OCI-LY1 (cell line): ENCODE measurements around the gene PGM2L1.

Source experiments
- H2AFZ ChIP-seq: fragments of 200-600 bp; sonication (generic), shearing (Covaris generic); 2 replicates; pipeline ENCODE4 v1.6.0; 2014; ENCODE audit warnings: antibody characterized with exemption, mild to moderate bottlenecking, low read length
- H3F3A ChIP-seq: fragments of 200-600 bp; sonication (generic), shearing (Covaris generic); 2 replicates; pipeline ENCODE4 v1.6.0; 2014; ENCODE audit warnings: mild to moderate bottlenecking, antibody characterized with exemption, low read length, moderate library complexity; ENCODE audit not compliant: insufficient read depth
- H3K27ac ChIP-seq: fragments of 200-600 bp; sonication (generic); 2 replicates; pipeline ENCODE4 v1.5.1; 2014; ENCODE audit warnings: low read length, mixed run types, mild to moderate bottlenecking, low read depth; ENCODE audit not compliant: poor library complexity, severe bottlenecking
- H3K27me3 ChIP-seq: fragments of 200-600 bp; sonication (generic); 2 replicates; pipeline ENCODE4 v1.6.0; 2014; ENCODE audit warnings: antibody characterized with exemption, mild to moderate bottlenecking, low read length, moderate library complexity; ENCODE audit not compliant: insufficient read depth
- H3K36me3 ChIP-seq: fragments of 200-600 bp; sonication (generic); 2 replicates; pipeline ENCODE4 v1.6.1; 2014; ENCODE audit warnings: mild to moderate bottlenecking, antibody characterized with exemption, low read length, moderate library complexity, mixed read lengths; ENCODE audit not compliant: insufficient read depth
- H3K4me1 ChIP-seq: fragments of 200-600 bp; sonication (generic); 2 replicates; pipeline ENCODE4 v1.5.1; 2014; ENCODE audit warnings: mild to moderate bottlenecking, low read length, moderate library complexity; ENCODE audit not compliant: insufficient read depth, severe bottlenecking
- H3K4me2 ChIP-seq: fragments of 200-600 bp; sonication (generic), shearing (Covaris generic); 2 replicates; pipeline ENCODE4 v1.6.1; 2014; ENCODE audit warnings: low read length
- H3K4me3 ChIP-seq: fragments of 200-600 bp; sonication (generic); 2 replicates; pipeline ENCODE4 v1.5.1; 2014; ENCODE audit warnings: low read length, low read depth, mild to moderate bottlenecking, mixed read lengths; ENCODE audit not compliant: poor library complexity, severe bottlenecking
- H3K79me2 ChIP-seq: fragments of 200-600 bp; shearing (Covaris generic); 2 replicates; pipeline ENCODE4 v1.6.1; 2016; ENCODE audit warnings: mixed run types, low read length, mixed read lengths; ENCODE audit not compliant: insufficient read depth
- H3K9ac ChIP-seq: fragments of 200-600 bp; sonication (generic), shearing (Covaris generic); 2 replicates; pipeline ENCODE4 v1.6.1; 2014; ENCODE audit warnings: mild to moderate bottlenecking, low read length, mixed read lengths
- H3K9me2 ChIP-seq: fragments of 200-600 bp; sonication (generic), shearing (Covaris generic); 2 replicates; pipeline ENCODE4 v1.6.1; 2014; ENCODE audit warnings: low read depth, mild to moderate bottlenecking, low read length, mixed read lengths
- H3K9me3 ChIP-seq: fragments of 200-600 bp; shearing (Covaris generic); 2 replicates; pipeline ENCODE4 v1.6.1; 2014; ENCODE audit warnings: low read length, mixed read lengths
- H4K20me1 ChIP-seq: fragments of 200-600 bp; sonication (generic), shearing (Covaris generic); 2 replicates; pipeline ENCODE4 v1.6.0; 2016; ENCODE audit warnings: mild to moderate bottlenecking, low read length; ENCODE audit not compliant: insufficient read depth
- CTCF ChIP-seq: fragments of 200-600 bp; sonication (generic), shearing (Covaris generic); IDR thresholded peaks from 2 replicates; pipeline ENCODE4 v1.5.1; 2017; ENCODE audit warnings: mild to moderate bottlenecking, antibody characterized with exemption, low read length, moderate library complexity, mixed read lengths
- EZH2 ChIP-seq: fragments of 200-600 bp; sonication (generic), shearing (Covaris generic); IDR thresholded peaks from 2 replicates; pipeline ENCODE4 v1.8.0; 2017; ENCODE audit warnings: borderline replicate concordance, mixed run types, mild to moderate bottlenecking, antibody characterized with exemption, low read length, moderate library complexity, mixed read lengths

PGM2L1 gene

DNA sequence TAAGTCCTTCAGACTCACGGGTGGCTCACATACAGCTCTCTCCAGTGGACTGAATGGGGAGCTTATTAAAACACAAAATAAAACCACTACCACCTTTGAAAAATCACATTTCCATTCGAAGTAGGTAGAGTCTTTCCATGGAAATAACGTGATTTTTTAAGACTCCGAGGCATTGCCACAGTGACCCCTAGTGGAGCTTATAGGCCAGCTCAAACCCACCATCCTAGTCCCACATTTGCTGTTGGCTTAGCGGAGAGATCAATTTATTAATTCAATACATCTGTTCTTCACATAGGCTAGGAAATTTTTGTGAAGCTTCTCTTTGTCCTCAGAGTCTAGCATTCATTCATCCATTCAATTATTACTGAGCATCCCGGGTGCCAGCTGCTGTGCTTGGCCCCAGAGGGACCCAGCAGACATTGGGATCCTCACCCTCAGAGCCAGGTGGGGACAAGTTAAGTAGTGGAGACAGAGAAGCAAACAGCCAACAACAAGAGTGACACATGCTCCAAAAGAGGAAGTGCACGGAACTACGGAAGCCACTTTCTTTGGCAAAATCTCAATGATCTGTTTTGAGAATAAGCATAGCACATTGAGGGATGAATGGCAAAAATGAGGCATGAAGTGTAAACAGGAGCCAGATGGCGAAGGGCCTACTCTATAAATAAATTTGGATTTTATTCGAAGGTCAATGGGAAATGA lies 76.6 kb downstream of the PGM2L1 start:
- Histone ChIP-seq H3K27me3 (no peaks in the 10 kb centered on the region), H3K9me2 (no peaks in the 10 kb centered on the region), H3K9ac (no peak overlapping the region), H3K79me2 (no peaks in the 10 kb centered on the region), H2AFZ (no peak overlapping the region), H3K4me1 (no peaks in the 10 kb centered on the region), H3F3A (no peaks in the 10 kb centered on the region), H3K4me2 (no peak overlapping the region), H4K20me1 (no peaks in the 10 kb centered on the region), H3K9me3 (no peaks in the 10 kb centered on the region), H3K36me3 (no peaks in the 10 kb centered on the region), H3K4me3 (no peak overlapping the region), H3K27ac (no peak overlapping the region)
- TF ChIP-seq CTCF (peak; percentile 80), EZH2 (no peak)

DNA sequence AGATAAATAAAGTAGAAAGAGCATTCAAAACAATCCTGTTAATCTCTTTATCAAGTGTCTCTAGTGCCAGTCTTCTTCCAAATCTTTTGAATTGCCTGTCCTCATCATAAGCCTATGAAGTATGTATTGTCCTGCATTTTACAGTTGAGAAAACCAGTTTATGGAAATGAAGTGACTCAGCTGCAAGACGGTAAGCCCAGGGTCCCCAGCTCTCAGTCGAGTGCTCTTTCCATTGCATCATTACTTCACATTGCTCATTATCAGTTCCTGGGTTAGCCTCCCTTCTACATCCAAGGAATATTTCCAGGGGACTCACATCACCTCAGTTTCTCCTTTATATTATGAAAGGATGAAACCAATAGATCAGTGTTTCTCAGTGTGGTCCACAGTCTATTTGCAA lies 77.7 kb downstream of the PGM2L1 start:
- Histone ChIP-seq H3K4me2 (no peak overlapping the region), H3K9me3 (no peaks in the 10 kb centered on the region), H4K20me1 (no peaks in the 10 kb centered on the region), H3F3A (no peaks in the 10 kb centered on the region), H3K4me3 (no peak overlapping the region), H3K79me2 (no peaks in the 10 kb centered on the region), H3K27ac (no peak overlapping the region), H3K36me3 (no peaks in the 10 kb centered on the region), H3K9me2 (no peaks in the 10 kb centered on the region), H2AFZ (no peak overlapping the region), H3K4me1 (no peaks in the 10 kb centered on the region), H3K27me3 (no peaks in the 10 kb centered on the region), H3K9ac (no peak overlapping the region)
- TF ChIP-seq EZH2: no peak
- no peak for TF ChIP-seq CTCF

DNA sequence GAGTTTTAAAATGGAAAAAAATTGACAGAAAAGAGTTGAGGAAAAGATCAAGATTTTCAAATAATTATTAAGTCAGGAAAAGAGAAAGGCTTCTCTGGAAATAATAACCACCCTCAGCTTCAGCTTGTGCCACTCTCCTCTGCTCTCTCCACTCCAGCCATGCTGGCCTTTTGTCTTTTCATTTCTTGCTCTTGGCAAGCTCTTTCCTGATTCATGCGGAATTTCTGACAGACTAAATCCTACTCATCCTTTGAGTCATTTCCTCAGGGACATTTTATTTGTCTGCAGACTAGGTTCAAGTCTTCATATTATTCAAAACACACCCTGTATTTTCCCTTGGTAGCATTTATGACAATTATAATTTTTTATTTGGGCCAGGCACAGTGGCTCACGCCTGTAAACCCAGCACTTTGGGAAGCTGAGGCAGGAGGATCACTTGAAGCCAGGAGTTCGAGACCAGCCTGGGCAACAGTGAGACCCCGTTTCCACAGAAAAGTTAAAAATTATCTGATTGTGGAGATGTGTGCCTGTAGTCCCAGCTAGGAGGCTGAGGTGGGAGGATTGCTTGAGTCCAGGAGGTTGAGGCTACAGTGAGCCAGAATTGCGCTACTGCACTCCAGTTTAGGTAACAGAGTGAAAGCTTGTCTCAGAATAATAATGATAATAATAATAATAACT lies 79.0 kb downstream of the PGM2L1 start:
- Histone ChIP-seq H3K9ac (no peak overlapping the region), H3K27me3 (no peaks in the 10 kb centered on the region), H3K9me3 (no peaks in the 10 kb centered on the region), H3K4me1 (no peaks in the 10 kb centered on the region), H4K20me1 (no peaks in the 10 kb centered on the region), H3K79me2 (no peaks in the 10 kb centered on the region), H3K9me2 (no peaks in the 10 kb centered on the region), H3K4me3 (no peak overlapping the region), H3K4me2 (no peak overlapping the region), H3K36me3 (no peaks in the 10 kb centered on the region), H3F3A (no peaks in the 10 kb centered on the region), H3K27ac (no peak overlapping the region), H2AFZ (no peak overlapping the region)
- TF ChIP-seq EZH2: no peak
- no peak for TF ChIP-seq CTCF
